HepG2 (cell line): ENCODE results near the gene COQ6. TPM values are rescaled to one million over a fixed set of nuclear protein-coding genes. Genes with fewer than 3 reads are reported as not detected.

Source experiments
- BRD4 ChIP-seq: sonication (generic); formaldehyde crosslinking; IDR thresholded peaks from 2 replicates; pipeline ENCODE4 v1.4.0; 2020; ENCODE audit warnings: missing genetic modification reagents
- CCAR2 ChIP-seq: fragments of 200-400 bp; formaldehyde crosslinking; optimal IDR thresholded peaks from 2 replicates; pipeline ENCODE3; 2018; ENCODE audit warnings: low read depth, mild to moderate bottlenecking, low read length, moderate library complexity
- CHD4 ChIP-seq: fragments of 200-600 bp; sonication (generic); IDR thresholded peaks from 2 replicates; pipeline ENCODE4 v1.7.0; 2017; ENCODE audit warnings: mild to moderate bottlenecking, low read length, borderline replicate concordance
- HDAC1 ChIP-seq: sonication (generic); formaldehyde crosslinking; IDR thresholded peaks from 2 replicates; pipeline ENCODE4 v1.5.1; 2020; ENCODE audit warnings: mild to moderate bottlenecking, missing genetic modification reagents
- ISL2 ChIP-seq: sonication (generic); formaldehyde crosslinking; IDR thresholded peaks from 2 replicates; pipeline ENCODE4 v1.5.0; 2020; ENCODE audit warnings: missing genetic modification reagents
- PCBP2 ChIP-seq: fragments of 200-400 bp; formaldehyde crosslinking; optimal IDR thresholded peaks from 2 replicates; pipeline ENCODE3; 2018; ENCODE audit warnings: low read length, low read depth; ENCODE audit not compliant: poor library complexity, severe bottlenecking
- SNAPC2 ChIP-seq: sonication (generic); formaldehyde crosslinking; IDR thresholded peaks from 2 replicates; pipeline ENCODE4 v1.8.1; 2022; ENCODE audit warnings: mild to moderate bottlenecking, missing genetic modification reagents
- SRSF1 ChIP-seq: fragments of 200-400 bp; formaldehyde crosslinking; optimal IDR thresholded peaks from 2 replicates; pipeline ENCODE3; 2017; ENCODE audit warnings: mild to moderate bottlenecking, low read depth, low read length, moderate library complexity
- ZFP1 ChIP-seq: IDR thresholded peaks from 2 replicates; pipeline ENCODE4 v1.6.1; 2016
- ZFP36 ChIP-seq: fragments of 150-350 bp; IDR thresholded peaks from 2 replicates; pipeline ENCODE4 v1.6.1; 2018; ENCODE audit warnings: borderline replicate concordance, low read length, low read depth; ENCODE audit not compliant: partially characterized antibody
- ZMYM2 ChIP-seq: sonication (generic); formaldehyde crosslinking; IDR thresholded peaks from 2 replicates; pipeline ENCODE4 v1.8.0; 2022; ENCODE audit warnings: mild to moderate bottlenecking, missing genetic modification reagents
- ZNF225 ChIP-seq: sonication (generic); formaldehyde crosslinking; IDR thresholded peaks from 2 replicates; pipeline ENCODE4 v1.4.0; 2020; ENCODE audit warnings: mild to moderate bottlenecking, missing genetic modification reagents
- ZNF383 ChIP-seq: sonication (generic); formaldehyde crosslinking; IDR thresholded peaks from 2 replicates; pipeline ENCODE4 v1.4.0; 2020; ENCODE audit warnings: missing genetic modification reagents, mild to moderate bottlenecking, borderline replicate concordance
- ZNF772 ChIP-seq: sonication (generic); formaldehyde crosslinking; IDR thresholded peaks from 2 replicates; pipeline ENCODE4 v1.5.0; 2020; ENCODE audit warnings: mild to moderate bottlenecking, missing genetic modification reagents
- polyA plus RNA-seq, 8 experiments: library from polyadenylated mRNA; depleted of rRNA in 3 of 8; stranded (reverse) in 7 of 8; unstranded in 1 of 8; fragments of >200 nt; fragmentation: Illumina TruSeq in 4 of 8; extraction: Trizol in 4 of 8; gene quantifications; 2 replicates each; pipeline versions ENCODE4 v1.2.1 to v1.2.3, GENCODE V29; 2011 to 2016; ENCODE audit warnings: low read depth in 4 of 8, missing spikeins in 1 of 8, mixed read lengths in 1 of 8; ENCODE audit not compliant: insufficient read depth in 1 of 8
- total RNA-seq, 5 experiments: library from RNA; depleted of rRNA; stranded (reverse); fragments of >200 nt; fragmentation: Illumina TruSeq; extraction: Trizol; gene quantifications; 2 replicates each; pipeline ENCODE4 v1.2.3, GENCODE V29; 2016; ENCODE audit warnings: low read depth in 1 of 5
- TF ChIP-seq, protein P1 (sequence below): sonication (generic); formaldehyde crosslinking; IDR thresholded peaks from 2 replicates; pipeline ENCODE4 v1.5.0; 2020; ENCODE audit warnings: missing genetic modification reagents
- TF ChIP-seq, protein P2 (sequence below): sonication (generic); formaldehyde crosslinking; IDR thresholded peaks from 2 replicates; pipeline ENCODE4 v1.5.0; 2020; ENCODE audit warnings: missing genetic modification reagents
- TF ChIP-seq, protein P3 (sequence below): sonication (generic); formaldehyde crosslinking; IDR thresholded peaks from 2 replicates; pipeline ENCODE4 v1.5.1; 2020; ENCODE audit warnings: missing genetic modification reagents, mild to moderate bottlenecking, borderline replicate concordance
- TF ChIP-seq, protein P4 (sequence below): sonication (generic); formaldehyde crosslinking; IDR thresholded peaks from 2 replicates; pipeline ENCODE4 v1.8.0; 2022; ENCODE audit warnings: mild to moderate bottlenecking, missing genetic modification reagents, moderate library complexity
- TF ChIP-seq, protein P5 (sequence below): sonication (generic); formaldehyde crosslinking; IDR thresholded peaks from 2 replicates; pipeline ENCODE4 v1.5.0; 2020; ENCODE audit warnings: missing genetic modification reagents, mild to moderate bottlenecking, borderline replicate concordance
- TF ChIP-seq, protein P6 (sequence below): IDR thresholded peaks from 2 replicates; pipeline ENCODE4 v1.4.0; 2020; ENCODE audit warnings: mild to moderate bottlenecking, missing genetic modification reagents

The COQ6 gene
- total and polyA plus RNA-seq, 2 of the 13 experiments (the other 11 are each of a cell fraction or from before 2014, with no cell fraction given): 18.9 to 34.7 TPM

DNA sequence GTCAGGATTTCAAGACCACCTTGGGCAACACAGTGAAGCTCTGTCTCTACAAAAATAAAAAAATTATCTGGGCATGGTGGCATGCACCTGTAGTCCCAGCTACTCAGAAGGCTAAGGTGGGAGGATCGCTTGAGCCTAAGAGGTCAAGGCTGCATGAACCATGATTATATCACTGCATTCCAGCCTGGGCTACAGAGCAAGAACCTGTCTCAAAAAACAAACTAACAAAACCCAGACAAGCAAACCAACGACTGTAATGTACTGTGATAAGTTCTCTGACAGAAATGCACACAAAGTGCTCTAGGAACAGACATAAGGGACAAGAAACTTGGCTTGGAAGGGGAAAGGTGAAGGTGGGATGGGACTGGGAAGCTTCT is 46.6 kb downstream of the COQ6 start (continued):
- no peak for TF ChIP-seq PCBP2
- TF ChIP-seq CHD4: peak; percentile 70; the same call in 1 of the 2 replicates
- no peak for TF ChIP-seq ZFP36
- TF ChIP-seq HDAC1 (CRISPR knock-in tag): peak; percentile 59; the same call in 1 of the 2 replicates
- peak; percentile 14; the same call in 1 of the 2 replicates for TF ChIP-seq BRD4 (CRISPR knock-in tag)
- TF ChIP-seq ZNF772: peak; percentile 74; the same call in 1 of the 2 replicates
- TF ChIP-seq, protein P1, sequence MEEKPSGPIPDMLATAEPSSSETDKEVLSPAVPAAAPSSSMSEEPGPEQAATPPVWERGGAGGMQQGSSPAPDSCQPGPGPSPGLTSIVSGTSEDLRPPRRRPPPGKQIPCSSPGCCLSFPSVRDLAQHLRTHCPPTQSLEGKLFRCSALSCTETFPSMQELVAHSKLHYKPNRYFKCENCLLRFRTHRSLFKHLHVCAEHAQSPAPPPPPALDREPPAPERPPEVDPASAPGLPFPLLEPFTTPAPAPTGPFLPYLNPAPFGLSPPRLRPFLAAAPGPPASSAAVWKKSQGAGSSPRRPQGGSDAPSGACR (CRISPR knock-in tag): 0 out of 2 replicates have a peak, but pooled peaks have one; percentile 59
- no peak for TF ChIP-seq ZMYM2 (CRISPR knock-in tag)
- no peak for TF ChIP-seq CCAR2
- peak; percentile 64; the same call in 1 of the 2 replicates for TF ChIP-seq SNAPC2 (CRISPR knock-in tag)
- peak; percentile 59; the same call in 1 of the 2 replicates for TF ChIP-seq ISL2
- TF ChIP-seq, protein P2, sequence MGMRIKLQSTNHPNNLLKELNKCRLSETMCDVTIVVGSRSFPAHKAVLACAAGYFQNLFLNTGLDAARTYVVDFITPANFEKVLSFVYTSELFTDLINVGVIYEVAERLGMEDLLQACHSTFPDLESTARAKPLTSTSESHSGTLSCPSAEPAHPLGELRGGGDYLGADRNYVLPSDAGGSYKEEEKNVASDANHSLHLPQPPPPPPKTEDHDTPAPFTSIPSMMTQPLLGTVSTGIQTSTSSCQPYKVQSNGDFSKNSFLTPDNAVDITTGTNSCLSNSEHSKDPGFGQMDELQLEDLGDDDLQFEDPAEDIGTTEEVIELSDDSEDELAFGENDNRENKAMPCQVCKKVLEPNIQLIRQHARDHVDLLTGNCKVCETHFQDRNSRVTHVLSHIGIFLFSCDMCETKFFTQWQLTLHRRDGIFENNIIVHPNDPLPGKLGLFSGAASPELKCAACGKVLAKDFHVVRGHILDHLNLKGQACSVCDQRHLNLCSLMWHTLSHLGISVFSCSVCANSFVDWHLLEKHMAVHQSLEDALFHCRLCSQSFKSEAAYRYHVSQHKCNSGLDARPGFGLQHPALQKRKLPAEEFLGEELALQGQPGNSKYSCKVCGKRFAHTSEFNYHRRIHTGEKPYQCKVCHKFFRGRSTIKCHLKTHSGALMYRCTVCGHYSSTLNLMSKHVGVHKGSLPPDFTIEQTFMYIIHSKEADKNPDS: 0 out of 2 replicates have a peak, but pooled peaks have one; percentile 50
- TF ChIP-seq ZNF383 (CRISPR knock-in tag): no peak
- no peak for TF ChIP-seq ZNF225 (CRISPR knock-in tag)
- TF ChIP-seq, protein P3, sequence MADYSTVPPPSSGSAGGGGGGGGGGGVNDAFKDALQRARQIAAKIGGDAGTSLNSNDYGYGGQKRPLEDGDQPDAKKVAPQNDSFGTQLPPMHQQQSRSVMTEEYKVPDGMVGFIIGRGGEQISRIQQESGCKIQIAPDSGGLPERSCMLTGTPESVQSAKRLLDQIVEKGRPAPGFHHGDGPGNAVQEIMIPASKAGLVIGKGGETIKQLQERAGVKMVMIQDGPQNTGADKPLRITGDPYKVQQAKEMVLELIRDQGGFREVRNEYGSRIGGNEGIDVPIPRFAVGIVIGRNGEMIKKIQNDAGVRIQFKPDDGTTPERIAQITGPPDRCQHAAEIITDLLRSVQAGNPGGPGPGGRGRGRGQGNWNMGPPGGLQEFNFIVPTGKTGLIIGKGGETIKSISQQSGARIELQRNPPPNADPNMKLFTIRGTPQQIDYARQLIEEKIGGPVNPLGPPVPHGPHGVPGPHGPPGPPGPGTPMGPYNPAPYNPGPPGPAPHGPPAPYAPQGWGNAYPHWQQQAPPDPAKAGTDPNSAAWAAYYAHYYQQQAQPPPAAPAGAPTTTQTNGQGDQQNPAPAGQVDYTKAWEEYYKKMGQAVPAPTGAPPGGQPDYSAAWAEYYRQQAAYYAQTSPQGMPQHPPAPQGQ: no peak
- TF ChIP-seq, protein P4, sequence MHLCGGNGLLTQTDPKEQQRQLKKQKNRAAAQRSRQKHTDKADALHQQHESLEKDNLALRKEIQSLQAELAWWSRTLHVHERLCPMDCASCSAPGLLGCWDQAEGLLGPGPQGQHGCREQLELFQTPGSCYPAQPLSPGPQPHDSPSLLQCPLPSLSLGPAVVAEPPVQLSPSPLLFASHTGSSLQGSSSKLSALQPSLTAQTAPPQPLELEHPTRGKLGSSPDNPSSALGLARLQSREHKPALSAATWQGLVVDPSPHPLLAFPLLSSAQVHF (CRISPR knock-in tag): no peak
- TF ChIP-seq, protein P5, sequence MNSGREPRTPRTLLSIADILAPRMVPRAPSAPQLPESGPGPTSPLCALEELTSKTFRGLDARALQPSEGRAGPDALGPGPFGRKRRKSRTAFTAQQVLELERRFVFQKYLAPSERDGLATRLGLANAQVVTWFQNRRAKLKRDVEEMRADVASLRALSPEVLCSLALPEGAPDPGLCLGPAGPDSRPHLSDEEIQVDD (CRISPR knock-in tag): no peak
- TF ChIP-seq ZFP1 (CRISPR knock-in tag): 0 out of 2 replicates have a peak, but pooled peaks have one; percentile 18
- TF ChIP-seq, protein P6, sequence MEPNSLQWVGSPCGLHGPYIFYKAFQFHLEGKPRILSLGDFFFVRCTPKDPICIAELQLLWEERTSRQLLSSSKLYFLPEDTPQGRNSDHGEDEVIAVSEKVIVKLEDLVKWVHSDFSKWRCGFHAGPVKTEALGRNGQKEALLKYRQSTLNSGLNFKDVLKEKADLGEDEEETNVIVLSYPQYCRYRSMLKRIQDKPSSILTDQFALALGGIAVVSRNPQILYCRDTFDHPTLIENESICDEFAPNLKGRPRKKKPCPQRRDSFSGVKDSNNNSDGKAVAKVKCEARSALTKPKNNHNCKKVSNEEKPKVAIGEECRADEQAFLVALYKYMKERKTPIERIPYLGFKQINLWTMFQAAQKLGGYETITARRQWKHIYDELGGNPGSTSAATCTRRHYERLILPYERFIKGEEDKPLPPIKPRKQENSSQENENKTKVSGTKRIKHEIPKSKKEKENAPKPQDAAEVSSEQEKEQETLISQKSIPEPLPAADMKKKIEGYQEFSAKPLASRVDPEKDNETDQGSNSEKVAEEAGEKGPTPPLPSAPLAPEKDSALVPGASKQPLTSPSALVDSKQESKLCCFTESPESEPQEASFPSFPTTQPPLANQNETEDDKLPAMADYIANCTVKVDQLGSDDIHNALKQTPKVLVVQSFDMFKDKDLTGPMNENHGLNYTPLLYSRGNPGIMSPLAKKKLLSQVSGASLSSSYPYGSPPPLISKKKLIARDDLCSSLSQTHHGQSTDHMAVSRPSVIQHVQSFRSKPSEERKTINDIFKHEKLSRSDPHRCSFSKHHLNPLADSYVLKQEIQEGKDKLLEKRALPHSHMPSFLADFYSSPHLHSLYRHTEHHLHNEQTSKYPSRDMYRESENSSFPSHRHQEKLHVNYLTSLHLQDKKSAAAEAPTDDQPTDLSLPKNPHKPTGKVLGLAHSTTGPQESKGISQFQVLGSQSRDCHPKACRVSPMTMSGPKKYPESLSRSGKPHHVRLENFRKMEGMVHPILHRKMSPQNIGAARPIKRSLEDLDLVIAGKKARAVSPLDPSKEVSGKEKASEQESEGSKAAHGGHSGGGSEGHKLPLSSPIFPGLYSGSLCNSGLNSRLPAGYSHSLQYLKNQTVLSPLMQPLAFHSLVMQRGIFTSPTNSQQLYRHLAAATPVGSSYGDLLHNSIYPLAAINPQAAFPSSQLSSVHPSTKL (CRISPR knock-in tag): peak; percentile 78
- no peak for TF ChIP-seq SRSF1
